ENCODE results near the gene CREBBP. TPM values are rescaled to one million over a fixed set of nuclear protein-coding genes. Genes with fewer than 3 reads are reported as not detected.

CREBBP gene
- total and polyA plus RNA-seq, 7 donors: 5.4 to 85.3 (median 39.5) TPM

DNA sequence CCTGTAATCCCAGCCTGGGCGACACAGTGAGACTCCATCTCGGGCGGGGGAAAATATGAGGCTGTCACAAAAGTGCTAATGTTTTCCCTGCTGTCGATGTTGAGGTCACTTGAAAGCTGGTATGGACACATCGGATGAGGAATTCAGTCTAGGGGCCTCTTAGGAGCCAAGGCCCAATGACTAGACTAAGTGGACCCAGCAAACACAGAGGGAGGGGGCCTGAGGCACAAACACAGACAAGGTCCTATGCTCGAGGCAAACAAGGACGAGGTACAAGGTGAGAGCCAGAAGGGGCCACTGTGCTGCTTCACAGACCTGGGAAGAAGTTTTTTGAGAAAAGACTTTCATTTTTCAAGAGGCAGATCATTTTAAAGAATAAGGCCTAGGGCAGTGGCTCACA lies 178.4 kb downstream of the CREBBP start:
- Histone ChIP-seq H3K4me1 (no peaks in the 10 kb centered on the region), H3K27ac (no peak overlapping the region), H3K9me3 (no peaks in the 10 kb centered on the region), H3K36me3 (peaks cover 0 to 8% (median 0%) of the 10 kb centered on the region in 4 donors), H3K27me3 (no peaks in the 10 kb centered on the region), H3K4me3 (no peak overlapping the region)
- intact Hi-C loops (cut with DNase I): no loop called here
- WGBS, 2 donors: 95 to 97% methylated on average over 7 of the region's 7 CpGs
- TF ChIP-seq POLR2A (IDR thresholded peaks at IDR 0.05) (no peak), POLR2AphosphoS5 (IDR thresholded peaks at IDR 0.05) (no peak), EP300 (IDR thresholded peaks at IDR 0.05) (no peak)
- TF ChIP-seq, protein P1, sequence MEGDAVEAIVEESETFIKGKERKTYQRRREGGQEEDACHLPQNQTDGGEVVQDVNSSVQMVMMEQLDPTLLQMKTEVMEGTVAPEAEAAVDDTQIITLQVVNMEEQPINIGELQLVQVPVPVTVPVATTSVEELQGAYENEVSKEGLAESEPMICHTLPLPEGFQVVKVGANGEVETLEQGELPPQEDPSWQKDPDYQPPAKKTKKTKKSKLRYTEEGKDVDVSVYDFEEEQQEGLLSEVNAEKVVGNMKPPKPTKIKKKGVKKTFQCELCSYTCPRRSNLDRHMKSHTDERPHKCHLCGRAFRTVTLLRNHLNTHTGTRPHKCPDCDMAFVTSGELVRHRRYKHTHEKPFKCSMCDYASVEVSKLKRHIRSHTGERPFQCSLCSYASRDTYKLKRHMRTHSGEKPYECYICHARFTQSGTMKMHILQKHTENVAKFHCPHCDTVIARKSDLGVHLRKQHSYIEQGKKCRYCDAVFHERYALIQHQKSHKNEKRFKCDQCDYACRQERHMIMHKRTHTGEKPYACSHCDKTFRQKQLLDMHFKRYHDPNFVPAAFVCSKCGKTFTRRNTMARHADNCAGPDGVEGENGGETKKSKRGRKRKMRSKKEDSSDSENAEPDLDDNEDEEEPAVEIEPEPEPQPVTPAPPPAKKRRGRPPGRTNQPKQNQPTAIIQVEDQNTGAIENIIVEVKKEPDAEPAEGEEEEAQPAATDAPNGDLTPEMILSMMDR (IDR thresholded peaks at IDR 0.05): no peak
- DNase-seq: no peak

DNA sequence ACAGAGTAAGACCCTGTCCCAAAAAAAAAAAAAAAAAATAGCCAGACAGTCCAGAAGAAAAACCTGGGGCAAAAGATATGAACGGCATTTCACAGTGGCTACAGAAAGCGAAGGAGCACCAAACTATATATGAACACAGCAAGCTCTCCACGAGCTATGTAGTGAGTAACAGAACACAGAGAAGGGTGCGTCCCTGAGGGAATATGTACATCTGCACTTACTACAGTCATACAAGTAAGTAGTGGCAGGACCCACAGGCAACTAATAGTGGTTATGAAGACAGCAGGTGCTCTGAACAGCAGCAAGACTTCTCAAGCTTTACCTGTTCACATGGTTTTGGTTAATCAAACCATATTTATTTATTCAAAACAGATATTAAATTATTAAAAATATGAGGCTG lies 179.0 kb downstream of the CREBBP start:
- Histone ChIP-seq H3K4me1 (no peaks in the 10 kb centered on the region), H3K4me3 (no peak overlapping the region), H3K9me3 (no peaks in the 10 kb centered on the region), H3K36me3 (peaks cover 0 to 8% (median 0%) of the 10 kb centered on the region in 4 donors), H3K27me3 (no peaks in the 10 kb centered on the region), H3K27ac (no peak overlapping the region)
- TF ChIP-seq EP300 (IDR thresholded peaks at IDR 0.05) (no peak), POLR2AphosphoS5 (IDR thresholded peaks at IDR 0.05) (no peak), POLR2A (IDR thresholded peaks at IDR 0.05) (no peak)
- TF ChIP-seq, protein P1 (IDR thresholded peaks at IDR 0.05): no peak
- DNase-seq: no peak
- intact Hi-C loops (cut with DNase I): no loop called here
- WGBS, 2 donors: 90 to 91% methylated on average over 4 of the region's 4 CpGs

DNA sequence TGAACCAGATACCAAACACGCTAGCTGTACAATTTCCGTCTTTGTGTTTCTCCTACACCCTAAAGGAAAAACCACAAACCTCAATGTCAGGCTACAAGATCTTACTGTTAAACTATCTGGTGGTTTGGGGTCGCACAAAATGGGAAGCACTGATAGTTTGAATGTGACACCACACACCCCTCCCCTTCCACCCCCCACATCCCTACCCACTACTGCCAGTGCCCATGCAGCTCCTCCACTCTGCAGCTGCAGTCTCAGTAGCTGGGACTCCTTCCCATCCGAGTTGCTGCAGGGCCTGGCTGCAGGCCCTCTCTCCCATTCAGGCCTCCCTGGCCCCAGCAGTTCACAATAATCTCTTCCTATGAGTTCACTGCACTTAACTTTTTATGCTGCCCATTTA lies 181.6 kb downstream of the CREBBP start:
- DNase-seq: no peak
- TF ChIP-seq, protein P1 (IDR thresholded peaks at IDR 0.05): no peak
- TF ChIP-seq POLR2AphosphoS5 (IDR thresholded peaks at IDR 0.05) (no peak), EP300 (IDR thresholded peaks at IDR 0.05) (no peak), POLR2A (IDR thresholded peaks at IDR 0.05) (no peak)
- intact Hi-C loops (cut with DNase I): no loop called here
- no peak overlapping the region for H3K27ac ChIP-seq
- WGBS, 2 donors: 59 to 85% methylated on average over 4 of the region's 4 CpGs
- no peaks in the 10 kb centered on the region for H3K27me3 ChIP-seq
- H3K4me1 ChIP-seq: no peaks in the 10 kb centered on the region
- H3K9me3 ChIP-seq: no peaks in the 10 kb centered on the region
- peaks cover 0 to 13% (median 0%) of the 10 kb centered on the region in 4 donors for H3K36me3 ChIP-seq
- no peak overlapping the region for H3K4me3 ChIP-seq

DNA sequence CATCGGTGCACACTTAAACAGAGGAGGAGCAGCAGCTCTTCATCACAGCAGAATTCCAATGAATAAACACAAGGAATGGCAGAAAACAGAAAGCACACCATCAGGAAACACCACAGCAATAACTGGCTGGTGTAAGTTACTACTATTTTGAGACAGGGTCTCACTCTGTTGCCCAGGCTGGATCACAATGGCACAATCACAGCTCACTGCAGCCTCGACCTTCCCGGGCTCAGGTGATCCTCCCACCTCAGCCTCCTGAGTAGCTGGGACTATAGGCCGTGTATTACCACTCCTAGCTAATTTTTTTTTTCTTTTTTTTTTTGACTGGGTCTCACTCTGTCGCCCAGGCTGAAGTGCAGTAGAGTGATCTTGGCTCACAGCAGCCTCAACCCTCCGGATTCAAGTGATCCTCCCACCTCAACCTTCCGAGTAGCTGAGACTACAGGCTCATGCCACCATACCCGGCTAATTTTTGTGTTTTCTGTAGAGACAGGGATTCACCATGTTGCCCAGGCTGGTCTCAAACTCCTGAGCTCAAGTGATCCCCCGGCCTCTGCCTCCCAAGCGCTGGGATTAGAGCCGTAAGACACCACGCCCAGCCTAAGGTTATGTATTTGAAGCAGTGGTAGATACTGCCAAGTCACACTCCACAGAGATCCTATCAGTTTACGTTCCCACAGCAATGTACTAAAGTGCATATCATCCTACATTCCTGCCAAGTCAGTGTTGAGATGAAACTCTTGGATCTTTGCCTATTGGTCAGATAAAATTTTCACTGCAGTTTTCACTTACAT lies 183.9 kb downstream of the CREBBP start:
- intact Hi-C loops (cut with DNase I): no loop called here
- Histone ChIP-seq H3K4me3 (no peak overlapping the region), H3K36me3 (peaks cover 0 to 5% (median 0%) of the 10 kb centered on the region in 4 donors), H3K4me1 (no peaks in the 10 kb centered on the region), H3K27me3 (no peaks in the 10 kb centered on the region), H3K27ac (no peak overlapping the region), H3K9me3 (no peaks in the 10 kb centered on the region)
- WGBS, 2 donors: 70 to 86% methylated on average over 13 of the region's 13 CpGs
- TF ChIP-seq, protein P1 (IDR thresholded peaks at IDR 0.05): no peak
- TF ChIP-seq POLR2AphosphoS5 (IDR thresholded peaks at IDR 0.05): no peak
- TF ChIP-seq EP300 (IDR thresholded peaks at IDR 0.05): no peak
- no peak for TF ChIP-seq POLR2A (IDR thresholded peaks at IDR 0.05)
- no peak for DNase-seq
